Stimulated activated CD4-positive, alpha-beta T cell treated with anti-CD3 and anti-CD28 coated beads, TNF-alpha, amount 100 ng/mL, for 24 hours (primary cell): ENCODE results near the gene MNAT1.
A peak's percentile ranks its signal among the peaks of the same experiment; 100 is the strongest.
"Not testable (repeated sequence)": the region's sequence is repeated elsewhere in the genome, so short reads cannot be mapped to it uniquely, and the experiment has no call there.

Experiments used
- DNase-seq, 3 experiments: peaks; one replicate each; pipeline ENCODE4 v3.0.0-alpha.2; 2020; ENCODE audit warnings: low read depth in 3 of 3

MNAT1 gene

DNA sequence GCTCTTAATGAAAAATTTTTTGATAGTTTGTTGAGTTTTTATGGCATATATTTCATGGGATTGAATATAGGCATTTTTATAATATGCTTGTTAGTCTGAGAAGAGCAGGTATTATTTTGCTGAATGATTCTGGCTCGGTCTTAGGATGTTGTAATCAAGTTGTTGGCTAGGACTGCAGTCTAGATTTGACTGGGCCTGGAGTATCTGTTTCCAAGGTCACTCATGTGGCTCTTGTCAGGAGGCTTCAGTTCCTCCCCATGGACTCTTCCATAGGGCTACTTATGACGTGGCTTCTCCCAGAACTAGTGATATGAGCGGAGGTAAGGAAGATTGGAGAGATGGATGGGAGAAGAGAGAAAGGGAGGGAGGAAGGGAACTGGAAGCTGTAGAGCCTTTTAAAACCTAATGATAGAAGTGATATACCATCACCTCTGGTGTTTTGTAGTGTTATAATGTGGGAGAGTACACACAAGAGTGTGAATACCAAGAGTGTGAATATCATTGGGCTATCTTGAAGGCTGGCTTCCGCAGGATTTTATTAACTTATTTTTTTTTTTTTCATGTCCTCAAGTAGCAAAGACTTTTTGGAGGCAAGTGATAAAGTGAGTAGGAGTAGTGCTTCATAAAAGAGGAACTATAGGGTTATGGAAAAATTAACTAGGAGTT is 4.4 kb downstream of the MNAT1 start:
- DNase-seq: no peak

DNA sequence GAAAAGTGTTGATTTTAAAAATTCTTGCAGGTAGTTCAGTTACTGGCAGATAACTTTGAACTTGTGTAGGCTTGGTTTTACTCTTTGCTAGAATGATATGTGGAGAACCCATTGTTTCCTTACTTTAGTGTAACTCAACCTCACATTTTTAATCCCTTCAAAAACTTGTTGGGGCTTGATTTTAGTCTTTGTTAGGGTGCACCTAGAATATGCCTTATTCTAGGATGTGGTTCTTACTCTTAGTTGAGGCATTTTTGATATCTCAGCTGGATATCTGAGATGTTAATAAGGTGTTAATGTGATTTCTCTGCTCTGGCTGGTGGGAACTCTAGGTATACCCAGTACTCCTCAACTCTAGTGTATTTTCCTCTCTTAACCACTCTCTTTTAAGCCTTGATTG is 10.0 kb downstream of the MNAT1 start:
- DNase-seq: no peak

DNA sequence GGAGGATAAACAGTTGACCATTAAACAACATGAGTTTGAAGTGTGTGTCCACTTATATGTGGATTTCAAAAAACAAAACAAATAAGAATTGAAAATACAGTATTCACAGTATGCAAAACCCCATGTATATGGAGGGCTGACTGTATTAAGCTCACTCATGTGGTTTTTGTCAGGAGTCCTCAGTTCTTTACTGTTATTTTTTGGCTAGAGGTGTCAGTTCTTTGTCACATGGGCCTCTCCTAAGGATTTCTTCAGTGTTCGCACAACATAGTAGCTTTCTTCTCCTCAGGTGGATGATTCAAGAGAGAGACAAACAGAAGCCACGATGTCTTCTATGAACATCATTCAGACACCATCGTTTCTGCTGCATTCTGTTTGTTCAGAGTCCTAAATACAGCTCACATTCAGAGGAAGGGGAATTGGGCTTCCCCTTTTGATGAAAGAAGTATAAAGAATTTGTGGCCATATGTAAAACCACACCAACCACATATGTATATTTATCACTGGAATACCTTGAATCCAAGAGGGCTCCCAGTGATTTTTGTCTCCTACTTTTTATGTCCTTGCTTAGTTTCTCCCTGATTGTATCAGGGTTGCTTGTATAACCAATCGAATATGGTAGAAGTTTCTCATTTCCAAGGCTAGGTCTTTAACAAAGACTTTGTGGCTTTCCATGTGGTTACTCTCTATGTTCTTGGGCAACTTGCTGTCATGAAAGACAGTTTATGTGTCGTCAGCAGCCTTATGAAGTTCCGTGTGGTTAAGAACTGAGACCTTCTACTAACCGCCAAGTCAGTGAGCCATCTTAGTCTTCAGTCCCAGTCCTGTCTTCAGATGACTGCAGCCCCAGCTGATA is 18.9 kb downstream of the MNAT1 start:
- peak; percentile 21 to 36 (median 24) for DNase-seq

DNA sequence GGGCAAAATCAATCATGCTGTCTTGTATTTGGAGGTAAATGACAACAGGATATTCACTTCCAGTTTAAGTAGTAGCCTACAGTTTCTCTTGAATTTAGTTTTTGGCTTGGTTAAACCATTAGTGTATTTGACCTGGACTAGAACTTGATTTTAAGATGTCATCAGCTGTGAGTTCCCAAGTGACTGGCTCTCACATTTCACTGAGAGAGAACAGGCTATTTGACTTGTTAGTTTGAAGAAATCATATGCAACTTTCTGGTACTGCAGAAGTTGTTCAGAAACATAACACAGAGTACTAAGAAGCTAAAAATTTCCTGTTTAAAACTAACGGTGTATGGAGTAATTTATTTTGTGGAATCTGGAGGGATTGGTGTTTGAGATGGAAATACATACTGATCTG is 22.3 kb downstream of the MNAT1 start:
- DNase-seq: no peak

DNA sequence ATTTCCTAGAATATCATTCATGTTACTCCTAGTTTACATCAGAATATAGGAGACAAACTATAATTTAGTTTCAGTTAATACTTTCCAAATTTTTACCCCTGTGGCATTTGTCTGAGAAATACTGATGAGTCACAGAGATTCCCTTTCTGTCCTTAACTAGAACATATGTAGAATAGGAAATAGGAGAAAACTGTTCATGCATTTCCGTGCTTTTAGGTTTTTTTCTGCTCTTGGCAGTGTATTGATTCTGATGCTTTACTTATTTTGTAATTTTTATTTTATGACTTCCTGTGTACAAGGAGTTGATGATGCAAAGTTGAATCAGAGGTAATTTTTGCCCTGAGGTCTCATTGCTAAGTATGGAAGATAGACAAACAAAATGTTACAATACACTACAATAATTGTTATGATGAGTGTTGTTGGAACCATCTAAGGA is 23.0 kb downstream of the MNAT1 start:
- DNase-seq: no peak

DNA sequence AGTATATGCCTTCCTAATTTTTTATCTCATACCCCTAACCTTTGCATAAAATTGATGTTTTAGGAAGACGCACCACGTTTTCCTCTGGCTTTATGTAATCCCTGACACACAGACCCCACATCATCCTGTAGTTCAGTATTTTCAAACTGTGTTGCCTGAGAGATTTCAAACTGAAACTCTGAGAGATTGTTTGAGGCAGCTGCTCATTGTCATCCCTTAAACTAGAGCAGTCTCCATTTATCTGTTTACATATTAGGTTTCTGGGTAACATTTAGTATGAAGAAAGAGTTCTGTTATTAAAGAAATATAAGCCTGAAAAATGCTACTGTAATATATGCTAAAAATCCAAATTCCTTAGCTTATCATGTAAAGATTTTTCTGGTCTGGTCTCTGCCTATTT is 24.3 kb downstream of the MNAT1 start:
- no peak for DNase-seq

DNA sequence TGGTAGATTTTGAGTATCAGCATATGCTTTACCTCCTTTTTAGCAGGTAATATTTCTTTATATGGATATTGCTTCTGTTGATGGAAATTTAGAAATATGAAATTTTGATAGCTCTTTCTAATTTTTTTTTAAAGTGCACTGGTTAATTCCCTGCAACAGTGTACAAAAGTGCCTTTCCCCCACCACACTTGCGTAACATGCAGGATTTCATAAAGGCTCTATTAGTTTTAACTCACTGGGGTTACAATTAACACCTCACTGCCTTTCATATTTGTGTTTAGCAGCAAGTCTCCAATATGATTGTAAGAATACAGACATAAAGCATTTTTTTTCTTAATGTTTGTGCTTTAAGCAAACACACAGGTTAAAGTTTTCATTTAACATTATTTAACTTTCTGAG is 25.6 kb downstream of the MNAT1 start:
- no peak for DNase-seq

DNA sequence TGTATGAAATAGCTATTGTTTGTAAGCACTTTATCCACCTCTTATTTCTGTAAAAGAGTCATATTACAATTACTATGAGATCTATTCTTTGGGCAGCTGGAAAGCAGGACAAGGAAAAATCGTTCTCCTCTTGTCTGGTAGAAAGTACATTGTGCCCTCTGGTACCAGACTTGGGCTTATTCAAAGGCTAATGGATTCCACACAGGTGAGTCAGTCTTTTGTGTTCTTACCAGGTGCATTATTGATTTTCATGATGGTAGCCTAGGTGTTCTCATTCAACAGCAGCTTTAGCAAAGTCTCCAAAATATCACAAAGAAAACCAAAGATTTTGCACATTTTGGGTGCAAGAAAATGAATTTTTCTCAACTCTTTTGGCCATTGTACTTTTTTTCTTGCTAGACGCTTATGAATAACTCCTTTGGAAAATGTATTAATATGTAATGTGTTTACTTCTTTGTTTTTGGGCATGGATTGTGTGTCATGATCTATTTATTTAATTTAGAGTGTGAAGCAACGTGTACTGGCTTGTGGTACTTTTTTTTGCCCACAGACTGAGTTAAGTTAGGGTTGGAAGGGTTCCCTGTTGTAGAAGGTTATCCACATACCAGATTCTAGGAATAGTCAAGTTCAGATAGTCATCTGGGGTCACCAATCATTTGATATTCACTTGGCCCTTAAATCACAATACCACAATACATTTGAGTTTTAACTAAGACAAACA is 26.2 kb downstream of the MNAT1 start:
- DNase-seq: no peak

DNA sequence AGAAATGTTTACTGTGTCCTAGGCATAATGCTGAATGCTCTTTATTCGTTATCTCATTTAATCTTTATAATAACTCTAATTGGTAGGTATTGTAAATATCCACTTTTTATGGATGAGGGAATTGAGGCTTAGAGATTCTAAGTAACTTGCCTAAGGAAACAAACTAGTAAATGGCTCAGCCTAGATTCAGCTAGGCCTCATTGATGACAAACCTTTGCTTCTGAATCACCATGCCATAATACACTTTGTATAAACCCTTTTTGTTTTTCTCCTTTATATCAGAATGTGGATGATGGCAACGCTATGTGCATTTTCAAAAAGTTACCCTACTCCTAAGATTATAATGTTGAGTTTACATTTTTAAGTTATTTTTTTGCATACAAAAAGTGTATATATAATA is 34.0 kb downstream of the MNAT1 start:
- DNase-seq: no peak

DNA sequence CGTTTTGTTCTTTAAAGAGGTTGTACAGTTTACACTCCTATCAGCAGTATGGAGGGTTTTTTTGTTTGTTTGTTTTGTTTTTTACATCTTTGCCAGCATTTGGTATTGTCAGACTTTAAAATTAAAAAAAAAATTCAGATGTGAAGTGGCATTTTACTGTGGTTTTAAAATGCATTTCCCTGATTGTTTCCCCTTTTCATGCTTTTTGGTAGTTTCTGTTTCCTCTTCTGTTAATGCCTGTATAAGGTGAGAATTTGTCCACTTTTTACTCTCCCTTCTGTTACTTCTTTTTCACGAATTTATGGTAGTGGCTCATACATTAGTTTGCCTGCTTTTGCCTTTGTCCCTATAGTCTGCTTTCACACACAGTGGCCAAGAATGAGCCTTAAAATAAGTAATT is 36.6 kb downstream of the MNAT1 start:
- DNase-seq: no peak

DNA sequence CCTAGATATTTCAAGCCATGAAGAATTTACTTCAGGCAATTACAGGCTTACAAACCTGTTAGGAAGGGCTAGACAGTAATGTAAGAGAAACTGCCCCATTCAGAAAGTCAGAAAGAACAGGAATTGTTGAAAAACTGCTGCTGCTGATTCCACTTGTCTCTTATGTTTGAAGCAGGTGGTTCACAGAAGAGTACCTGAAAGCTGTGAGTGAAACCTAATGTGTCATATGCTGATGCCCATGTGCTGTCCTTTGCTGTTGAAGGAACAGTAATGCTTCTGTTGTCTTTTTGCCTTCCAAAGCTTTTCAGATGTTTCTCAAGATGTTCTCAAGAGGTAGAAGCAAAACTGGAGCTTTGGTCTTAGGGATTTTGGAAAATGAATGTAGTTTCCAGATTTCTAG is 39.0 kb downstream of the MNAT1 start:
- DNase-seq: no peak

DNA sequence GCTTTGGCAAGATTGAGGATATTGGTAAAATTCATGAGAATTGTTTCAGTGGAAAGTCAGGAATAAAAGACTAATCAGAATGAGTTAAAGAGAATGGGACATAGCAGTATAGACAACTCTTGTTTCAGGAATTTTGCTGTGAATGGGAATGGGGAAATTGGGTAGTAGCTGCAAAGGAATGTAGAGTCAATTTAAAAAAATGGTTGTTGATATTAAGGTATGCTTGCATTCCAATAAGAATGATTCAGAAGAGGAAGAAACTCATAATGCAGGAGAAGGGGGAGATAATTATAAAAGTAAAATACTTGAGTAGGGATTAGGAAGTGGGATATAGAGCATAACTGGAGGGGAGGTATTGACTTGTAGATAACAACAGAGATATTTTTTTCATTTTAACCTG is 40.7 kb downstream of the MNAT1 start:
- DNase-seq: no peak

DNA sequence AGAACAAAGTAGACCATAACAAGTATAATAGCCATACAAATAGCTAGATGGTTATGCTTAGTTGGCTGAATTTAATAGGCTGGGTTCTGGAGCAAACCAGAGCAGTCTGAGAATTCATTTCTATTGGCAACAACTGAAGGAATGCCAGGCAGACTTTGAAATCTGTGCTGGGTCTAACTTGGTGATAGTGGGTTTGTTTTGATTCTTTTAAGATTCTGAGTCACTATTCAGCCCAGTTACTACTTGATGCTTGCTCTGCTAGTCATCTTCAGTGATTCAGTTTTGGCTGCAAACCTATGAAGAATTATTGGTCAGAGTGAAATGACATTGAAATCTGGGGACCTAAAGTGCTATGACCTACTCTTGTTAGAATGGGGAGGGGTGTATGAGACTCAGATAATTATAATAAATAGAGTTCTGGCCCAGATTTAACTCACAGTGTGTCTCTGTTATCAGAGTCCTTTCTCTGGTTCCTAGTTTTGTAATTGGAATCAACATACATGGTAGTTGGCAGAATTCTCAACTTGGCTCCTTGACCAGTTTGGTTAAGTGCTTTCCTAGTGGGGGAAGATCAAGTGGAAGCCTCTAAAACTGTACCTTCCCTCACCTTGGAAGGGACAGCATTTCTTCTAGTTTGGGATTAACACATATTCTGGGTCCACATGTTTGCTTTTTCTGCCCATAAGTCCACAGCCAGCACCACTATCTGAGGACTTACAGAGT is 43.5 kb downstream of the MNAT1 start:
- DNase-seq: no peak

DNA sequence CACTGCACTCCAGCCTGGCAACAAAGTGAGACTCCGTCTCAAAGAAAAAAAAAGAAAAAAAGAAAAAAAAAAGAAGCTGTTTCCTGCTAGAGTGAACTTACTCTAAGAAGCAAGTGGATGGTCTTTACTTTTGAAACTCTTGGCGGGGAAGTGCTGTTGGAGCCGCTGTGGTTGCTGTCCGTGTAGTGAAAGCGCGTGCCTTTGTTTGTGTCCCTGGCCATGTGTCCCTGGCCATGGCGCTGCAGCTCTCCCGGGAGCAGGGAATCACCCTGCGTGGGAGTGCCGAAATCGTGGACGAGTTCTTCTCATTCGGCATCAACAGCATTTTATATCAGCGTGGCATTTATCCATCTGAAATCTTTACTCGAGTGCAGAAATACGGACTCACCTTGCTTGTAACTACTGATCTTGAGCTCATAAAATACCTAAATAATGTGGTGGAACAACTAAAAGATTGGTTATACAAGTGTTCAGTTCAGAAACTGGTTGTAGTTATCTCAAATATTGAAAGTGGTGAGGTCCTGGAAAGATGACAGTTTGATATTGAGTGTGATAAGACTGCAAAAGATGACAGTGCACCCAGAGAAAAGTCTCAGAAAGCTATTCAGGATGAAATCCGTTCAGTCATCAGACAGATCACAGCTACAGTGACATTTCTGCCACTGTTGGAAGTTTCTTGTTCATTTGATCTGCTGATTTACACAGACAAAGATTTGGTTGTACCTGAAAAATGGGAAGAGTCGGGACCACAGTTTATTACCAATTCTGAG is 45.4 kb downstream of the MNAT1 start:
- not testable (repeated sequence) for DNase-seq

DNA sequence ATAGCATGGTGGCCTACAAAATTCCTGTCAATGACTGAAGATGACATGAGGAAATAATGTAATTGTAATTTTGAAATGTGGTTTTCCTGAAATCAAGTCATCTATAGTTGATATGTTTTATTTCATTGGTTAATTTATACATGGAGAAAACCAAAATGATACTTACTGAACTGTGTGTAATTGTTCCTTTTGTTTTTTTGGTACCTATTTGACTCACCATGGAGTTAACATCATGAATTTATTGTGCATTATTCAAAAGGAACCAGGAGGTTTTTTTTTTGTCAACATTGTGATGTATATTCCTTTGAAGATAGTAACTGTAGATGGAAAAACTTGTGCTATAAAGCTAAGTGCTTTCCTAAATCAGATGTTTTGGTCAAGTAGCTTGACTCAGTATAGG is 46.0 kb downstream of the MNAT1 start:
- DNase-seq: not testable (repeated sequence)

DNA sequence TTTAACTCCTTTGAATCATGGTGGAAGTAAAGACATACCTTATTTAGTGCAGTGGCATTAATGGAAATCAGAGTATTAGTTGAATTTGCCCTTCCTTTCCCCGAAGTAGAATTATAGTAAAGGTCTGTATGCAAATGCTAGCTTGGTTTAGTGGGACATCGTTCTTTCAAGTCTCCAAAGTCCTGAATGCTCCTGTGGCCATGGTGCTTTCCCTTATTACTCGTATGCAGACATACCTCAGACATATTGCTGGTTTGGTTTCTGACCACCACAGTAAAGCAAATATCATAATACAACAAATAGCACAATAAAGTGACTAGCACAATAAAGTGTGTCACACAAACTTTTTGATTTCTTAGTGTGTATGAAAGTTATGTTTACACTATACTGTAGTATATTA is 52.3 kb downstream of the MNAT1 start:
- no peak for DNase-seq

DNA sequence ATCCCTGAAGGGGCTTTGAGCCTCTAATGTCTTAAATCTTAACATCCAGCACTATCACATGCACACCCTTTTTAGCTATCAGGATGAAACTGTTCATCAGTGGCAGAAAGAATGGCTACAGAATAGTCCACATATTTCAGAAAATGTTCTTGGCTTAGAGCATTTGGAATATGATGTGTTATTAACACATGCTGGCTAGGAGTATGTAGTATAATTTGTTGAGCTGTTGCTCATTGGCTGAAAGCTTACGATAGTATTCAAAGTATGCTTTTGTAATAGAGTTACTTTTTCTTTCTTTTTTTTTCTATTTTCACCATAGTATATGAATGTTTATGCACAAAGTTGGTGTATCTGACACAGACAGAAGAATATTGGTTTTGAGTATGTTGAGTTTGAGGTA is 55.1 kb downstream of the MNAT1 start:
- DNase-seq: no peak

DNA sequence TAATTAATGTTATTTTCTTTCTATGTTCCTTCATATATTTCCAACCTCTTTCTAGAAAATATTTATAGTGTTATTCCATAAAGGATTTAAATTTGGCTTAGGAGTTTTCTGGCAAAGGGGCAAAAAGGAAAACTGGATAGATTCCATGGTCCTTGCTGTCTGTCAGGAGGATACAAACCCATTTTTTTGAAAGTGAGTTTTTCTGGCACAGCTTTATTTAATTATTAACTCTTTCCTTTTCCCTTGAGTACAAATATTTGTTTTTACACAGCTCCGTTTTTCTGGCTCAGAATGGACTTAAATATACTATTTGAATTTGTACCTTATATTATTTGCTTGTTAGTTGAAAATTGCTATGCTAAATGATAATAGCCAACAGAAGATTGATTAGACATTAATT is 56.3 kb downstream of the MNAT1 start:
- no peak for DNase-seq

DNA sequence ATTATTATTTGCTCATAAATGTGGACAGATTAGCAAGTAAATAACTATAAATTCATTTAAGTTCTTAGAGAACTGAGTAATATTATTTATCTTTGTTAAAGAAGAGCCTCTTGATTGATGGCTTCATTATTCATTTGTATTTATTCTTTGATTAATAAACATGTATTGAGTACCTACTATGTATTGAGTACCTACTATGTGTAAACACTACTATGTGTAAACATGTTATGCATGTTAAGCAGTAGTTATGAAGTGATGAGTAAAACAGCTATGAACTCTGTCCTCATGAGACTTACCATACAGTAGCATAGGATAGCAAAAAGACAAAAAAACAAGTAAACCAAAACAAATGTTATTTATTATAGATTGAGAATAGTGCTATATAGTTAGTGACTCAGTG is 61.9 kb downstream of the MNAT1 start:
- DNase-seq: no peak

DNA sequence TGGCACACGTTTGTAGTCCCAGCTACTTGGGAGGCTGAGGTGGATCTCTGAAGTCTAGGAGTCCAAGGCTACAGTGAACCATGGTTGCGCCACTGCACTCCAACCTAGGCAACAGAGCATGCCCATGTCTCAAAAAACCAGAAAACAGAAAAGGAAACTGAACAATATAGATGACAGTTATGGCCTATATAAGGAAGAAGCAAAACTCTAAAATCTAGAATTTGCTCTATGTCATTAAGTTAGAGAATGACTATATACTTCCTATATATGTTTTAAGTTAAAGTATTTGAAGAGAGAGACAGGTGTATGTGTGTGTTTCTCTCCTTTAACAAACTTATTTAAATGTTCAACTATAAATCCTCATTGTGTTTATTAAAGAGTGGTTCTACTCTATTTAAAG is 65.8 kb downstream of the MNAT1 start:
- DNase-seq: no peak

DNA sequence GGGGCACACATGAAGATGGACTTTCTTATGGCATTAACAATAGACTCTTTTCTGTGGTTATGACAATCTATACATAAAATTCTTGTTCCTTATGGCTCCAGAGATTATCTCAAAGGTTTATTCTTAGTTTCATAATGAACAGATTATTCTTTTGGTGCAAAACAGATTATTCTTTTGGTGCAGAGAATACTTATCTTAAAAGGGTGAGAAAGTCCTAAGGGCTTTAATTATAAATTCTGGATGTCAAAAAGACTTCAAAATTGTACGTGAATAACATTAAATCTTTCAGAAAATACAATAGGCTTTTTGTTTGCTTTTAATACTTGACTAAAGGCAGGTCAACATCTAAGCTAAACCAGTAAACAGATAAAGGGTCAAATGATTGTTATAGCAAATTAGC is 69.3 kb downstream of the MNAT1 start:
- no peak for DNase-seq
